ENCODE data around the gene STX1B. TPM values are rescaled to one million over a fixed set of nuclear protein-coding genes. Genes with fewer than 3 reads are reported as not detected.
A peak's percentile ranks its signal among the peaks of the same experiment; 100 is the strongest.

STX1B gene
- total RNA-seq (1 to 10 TPM; 1.7 to 5.2 (median 4.2) TPM), polyA plus RNA-seq (under 1 TPM; 0.37 to 0.51 TPM), total RNA-seq (3.0 reads per million, percentile 16 among the genes with 10 or more reads in this experiment)

DNA sequence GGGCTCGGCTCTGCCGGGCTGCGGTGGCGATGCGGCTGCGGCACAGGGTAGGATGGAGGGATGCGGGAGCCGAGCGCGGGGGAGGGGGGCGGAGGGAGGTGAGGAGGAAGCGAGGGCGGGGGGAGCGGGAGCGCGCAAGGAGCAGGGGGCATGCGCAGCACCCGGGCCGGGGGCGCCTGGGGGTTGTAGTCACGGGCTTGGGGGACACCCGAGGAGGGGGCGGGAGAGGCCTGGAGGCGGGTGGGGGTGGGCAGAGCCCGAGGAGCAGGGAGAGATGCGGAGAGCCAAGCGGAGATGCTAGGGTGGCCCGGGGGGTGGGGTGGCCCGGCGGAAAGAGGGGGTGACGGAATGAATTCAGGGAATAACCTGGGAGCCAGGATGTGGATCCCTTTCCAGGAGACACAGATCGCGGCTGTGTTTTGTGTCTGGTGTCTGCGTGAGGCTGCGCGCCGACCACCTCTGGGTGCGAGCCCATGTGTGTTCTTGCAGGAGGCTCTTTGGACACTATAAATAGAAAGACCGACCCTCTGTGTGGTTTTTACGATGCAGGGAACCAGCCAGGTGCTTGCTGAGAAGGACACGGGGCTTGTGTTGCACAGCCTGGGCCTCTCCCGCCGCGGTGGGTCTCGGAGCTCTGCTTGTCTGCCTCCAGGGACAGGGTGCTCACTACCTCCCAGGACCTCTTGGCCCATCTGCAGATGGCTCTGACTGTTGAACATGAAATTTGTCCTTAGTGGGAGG is at the start of gene STX1B:
Gene STX1B, minus strand, starts transcription at position 54 of the 741 bp plus-strand sequence. CDS start 242 bp downstream, outside the sequence.
- intact Hi-C loops (cut with micrococcal nuclease), result loop anchor here (1.0 to 2.0 kb wide), 3 partner anchors 13 to 23 kb away; partner anchors contain the start of gene STX4 (in 2 of the 2)
- Mint-ChIP-seq H3K27ac (peak within 1 kb of the TSS in 8 of 9 donors; percentile 29 to 83 (median 58)), H3K4me3 (peak within 1 kb of the TSS; percentile 67 to 91 (median 81))

DNA sequence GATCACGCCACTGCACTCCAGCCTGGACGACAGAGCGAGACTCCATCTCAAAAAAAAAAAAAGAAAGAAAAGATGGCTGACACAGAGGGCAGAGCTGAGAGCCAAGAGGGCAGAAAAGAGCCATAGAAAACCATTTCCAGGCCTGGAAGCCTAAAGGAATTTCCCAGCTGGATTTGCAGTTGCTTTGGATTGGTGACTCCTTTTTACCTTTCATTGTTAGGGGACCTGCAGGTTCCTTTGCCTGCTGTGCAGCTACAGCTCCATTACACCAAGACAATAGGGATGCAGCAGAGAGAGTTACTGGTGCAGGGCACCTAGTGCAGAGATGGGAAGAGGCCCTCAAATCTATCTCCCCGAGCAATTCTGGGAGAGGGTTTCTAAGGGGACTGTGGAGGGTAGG is 45.2 kb upstream of the STX1B start:
- Histone ChIP-seq H3K9me3 (ENCODE audit: control insufficient read depth in 2 of 3, low read length in 3 of 3) (no peaks in the 10 kb centered on the region), H3K4me1 (ENCODE audit: control insufficient read depth in 2 of 2, insufficient read depth in 2 of 2, low read length in 2 of 2) (peaks cover 0 to under 1% of the 10 kb centered on the region in 2 donors), H3K4me3 (ENCODE audit: low read length) (no peak overlapping the region), H3K27me3 (ENCODE audit: control insufficient read depth in 2 of 2, insufficient read depth in 2 of 2, low read length in 2 of 2) (no peaks in the 10 kb centered on the region), H3K27ac (ENCODE audit: low read depth, low read length) (no peak overlapping the region), H3K36me3 (ENCODE audit: control insufficient read depth in 2 of 3, insufficient read depth in 3 of 3, low read length in 3 of 3) (peaks cover 0 to 5% (median 0%) of the 10 kb centered on the region in 3 experiments)
- H3K4me1 Mint-ChIP-seq, result peaks cover 0 to 10% (median 2%) of the 10 kb centered on the region in 7 donors
- ATAC-seq, result no peak
- intact Hi-C loops (cut with micrococcal nuclease), result no loop called here
- no peak overlapping the region for H3K4me3 Mint-ChIP-seq
- H3K27me3 Mint-ChIP-seq, result no peaks in the 10 kb centered on the region
- ChIA-PET CTCF (interaction anchor here (0.7 kb wide), 1 partner anchor 16 kb away, joined by 3 read pairs; no protein-coding TSS in a partner anchor), POLR2A (no interaction called here)
- H3K9me3 Mint-ChIP-seq, result no peaks in the 10 kb centered on the region
- H3K27ac Mint-ChIP-seq, result no peak overlapping the region
- peaks cover 0 to 14% (median 4%) of the 10 kb centered on the region in 5 donors for H3K36me3 Mint-ChIP-seq
- no peak for DNase-seq

More for the DNA sequence above, at the start of gene STX1B:
- no peaks in the 10 kb centered on the region for H3K36me3 Mint-ChIP-seq
- H3K9me3 Mint-ChIP-seq, result no peaks in the 10 kb centered on the region
- no peaks in the 10 kb centered on the region for H3K36me3 ChIP-seq (ENCODE audit: control insufficient read depth in 2 of 3, insufficient read depth in 3 of 3, low read length in 3 of 3)
- peaks cover 3 to 6% of the 10 kb centered on the region in 2 donors for H3K4me1 ChIP-seq (ENCODE audit: control insufficient read depth in 2 of 2, insufficient read depth in 2 of 2, low read length in 2 of 2)
- peaks cover 0 to 64% (median 22%) of the 10 kb centered on the region in 5 donors for H3K27me3 Mint-ChIP-seq
- H3K9me3 ChIP-seq (ENCODE audit: control insufficient read depth in 2 of 3, low read length in 3 of 3), result no peaks in the 10 kb centered on the region
- CTCF ChIA-PET, result no interaction called here
- POLR2A ChIA-PET, result no interaction called here
- H3K4me3 ChIP-seq (ENCODE audit: low read length), result peak within 1 kb of the TSS; percentile 55
- H3K27ac ChIP-seq (ENCODE audit: low read depth, low read length), result peak within 1 kb of the TSS; percentile 39
- H3K27me3 ChIP-seq (ENCODE audit: control insufficient read depth in 2 of 2, insufficient read depth in 2 of 2, low read length in 2 of 2), result no peaks in the 10 kb centered on the region
- H3K4me1 Mint-ChIP-seq, result peaks cover 13 to 29% (median 20%) of the 10 kb centered on the region in 7 donors
- peak; percentile 35 to 72 (median 53) for DNase-seq
- peak; percentile 84 for ATAC-seq

DNA sequence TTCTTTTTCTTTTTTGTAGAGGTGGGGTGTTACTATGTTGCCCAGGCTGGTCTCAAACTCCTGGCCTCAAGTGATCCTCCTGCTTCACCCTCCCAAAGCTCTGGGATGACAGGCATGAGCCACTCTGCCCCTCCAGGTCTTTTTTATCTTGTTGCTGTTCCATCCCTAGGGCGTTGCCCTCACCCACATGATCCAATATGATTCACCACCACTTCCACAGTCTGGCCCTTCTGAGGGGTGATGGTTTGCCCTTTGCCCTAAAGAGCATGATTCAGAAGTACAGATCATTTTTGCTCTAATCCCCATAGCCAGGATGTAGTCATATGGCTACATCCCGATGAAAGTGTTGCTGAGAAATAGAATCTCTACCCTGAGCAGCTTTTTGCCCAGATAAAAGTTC is 41.7 kb upstream of the STX1B start:
- Histone ChIP-seq H3K4me3 (ENCODE audit: low read length) (no peak overlapping the region), H3K36me3 (ENCODE audit: control insufficient read depth in 2 of 3, insufficient read depth in 3 of 3, low read length in 3 of 3) (no peaks in the 10 kb centered on the region), H3K27me3 (ENCODE audit: control insufficient read depth in 2 of 2, insufficient read depth in 2 of 2, low read length in 2 of 2) (no peaks in the 10 kb centered on the region), H3K9me3 (ENCODE audit: control insufficient read depth in 2 of 3, low read length in 3 of 3) (no peaks in the 10 kb centered on the region), H3K27ac (ENCODE audit: low read depth, low read length) (no peak overlapping the region), H3K4me1 (ENCODE audit: control insufficient read depth in 2 of 2, insufficient read depth in 2 of 2, low read length in 2 of 2) (no peaks in the 10 kb centered on the region)
- ATAC-seq, result peak; percentile 87
- peaks cover 0 to 9% (median 0%) of the 10 kb centered on the region in 7 donors for H3K4me1 Mint-ChIP-seq
- no peaks in the 10 kb centered on the region for H3K27me3 Mint-ChIP-seq
- CTCF ChIA-PET, result no interaction called here
- intact Hi-C loops (cut with micrococcal nuclease), result no loop called here
- H3K9me3 Mint-ChIP-seq, result no peaks in the 10 kb centered on the region
- no peak overlapping the region for H3K4me3 Mint-ChIP-seq
- H3K36me3 Mint-ChIP-seq, result peaks cover 0 to 7% (median 2%) of the 10 kb centered on the region in 5 donors
- DNase-seq, result no peak
- POLR2A ChIA-PET, result no interaction called here
- H3K27ac Mint-ChIP-seq, result no peak overlapping the region

DNA sequence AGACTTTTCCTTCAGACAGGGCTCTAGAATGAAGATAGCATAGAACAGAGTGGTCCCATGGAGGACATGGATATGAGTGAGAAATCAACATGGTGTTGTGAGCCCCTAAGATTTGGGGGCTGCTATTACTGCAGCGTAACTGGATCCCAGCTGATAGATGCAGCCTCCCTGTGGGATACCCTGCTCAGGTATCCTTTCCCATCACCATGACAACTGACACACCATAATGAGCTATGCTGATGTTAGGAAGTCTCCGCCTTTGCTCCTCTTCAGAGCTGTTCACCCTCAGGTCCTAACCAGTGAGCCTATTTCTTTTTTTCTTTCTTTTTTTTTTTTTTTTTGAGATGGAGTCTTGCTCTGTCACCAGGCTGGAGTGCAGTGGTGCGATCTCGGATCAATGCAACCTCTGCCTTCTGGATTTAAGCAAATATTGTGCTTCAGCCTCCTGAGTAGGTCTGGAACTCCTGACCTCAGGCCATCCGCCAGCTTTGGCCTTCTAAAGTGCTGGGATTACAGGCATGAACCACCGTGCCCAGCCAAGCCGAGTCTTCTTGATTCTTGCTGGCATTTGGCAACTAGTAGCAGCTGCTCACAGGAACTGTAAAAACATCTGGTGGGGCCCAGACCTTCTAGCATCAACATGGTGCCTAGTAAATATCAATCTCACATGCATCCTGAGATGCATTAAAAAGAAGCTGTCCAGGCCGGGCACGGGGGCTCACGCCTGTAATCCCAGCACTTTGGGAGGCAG is 40.0 kb upstream of the STX1B start:
- ATAC-seq, result no peak
- Histone ChIP-seq H3K4me3 (ENCODE audit: low read length) (no peak overlapping the region), H3K36me3 (ENCODE audit: control insufficient read depth in 2 of 3, insufficient read depth in 3 of 3, low read length in 3 of 3) (no peaks in the 10 kb centered on the region), H3K27ac (ENCODE audit: low read depth, low read length) (no peak overlapping the region), H3K9me3 (ENCODE audit: control insufficient read depth in 2 of 3, low read length in 3 of 3) (no peaks in the 10 kb centered on the region), H3K27me3 (ENCODE audit: control insufficient read depth in 2 of 2, insufficient read depth in 2 of 2, low read length in 2 of 2) (no peaks in the 10 kb centered on the region), H3K4me1 (ENCODE audit: control insufficient read depth in 2 of 2, insufficient read depth in 2 of 2, low read length in 2 of 2) (no peaks in the 10 kb centered on the region)
- no peaks in the 10 kb centered on the region for H3K9me3 Mint-ChIP-seq
- H3K4me3 Mint-ChIP-seq, result no peak overlapping the region
- ChIA-PET POLR2A (no interaction called here), CTCF (interaction anchor here (1.5 kb wide), 1 partner anchor 92 kb away, joined by 4 read pairs; no protein-coding TSS in a partner anchor)
- DNase-seq, result no peak
- intact Hi-C loops (cut with micrococcal nuclease), result loop anchor here in 1 of 2 donors (2.0 kb wide), 1 partner anchor 16 kb away; no protein-coding TSS in a partner anchor
- no peaks in the 10 kb centered on the region for H3K27me3 Mint-ChIP-seq
- H3K4me1 Mint-ChIP-seq, result peaks cover 0 to 9% (median 0%) of the 10 kb centered on the region in 7 donors
- H3K36me3 Mint-ChIP-seq, result peaks cover 0 to 4% (median 2%) of the 10 kb centered on the region in 5 donors
- peak overlapping the region in 1 of 9 donors; percentile 20 for H3K27ac Mint-ChIP-seq

DNA sequence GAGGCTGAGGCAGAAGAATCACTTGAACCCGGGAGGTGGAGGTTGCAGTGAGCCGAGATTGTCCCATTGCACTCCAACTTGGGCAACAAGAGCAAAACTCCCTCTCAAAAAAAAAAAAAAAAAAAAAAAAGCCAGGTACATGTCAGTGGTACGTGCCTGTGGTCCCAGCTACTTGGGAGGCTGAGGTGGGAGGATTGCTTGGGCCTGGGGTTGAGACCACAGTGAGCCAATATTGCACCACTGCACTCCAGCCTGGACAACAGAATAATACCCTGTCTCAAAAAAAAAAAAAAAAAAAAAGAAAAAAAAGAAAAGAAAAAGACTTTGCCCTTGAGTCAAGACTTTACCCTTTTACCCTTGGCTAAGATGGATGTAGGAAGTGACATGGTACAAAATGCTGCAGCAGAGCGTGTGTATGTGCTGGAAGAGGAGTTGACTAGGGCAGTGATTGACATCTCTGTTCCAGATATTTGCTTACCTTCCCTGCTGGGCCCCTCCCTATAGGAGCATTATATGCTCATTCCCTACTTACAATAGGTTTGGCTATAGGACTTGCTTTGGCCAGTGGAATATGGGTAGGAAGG is 33.6 kb upstream of the STX1B start:
- ATAC-seq (no peak), DNase-seq (no peak)
- no peak overlapping the region for H3K4me3 ChIP-seq (ENCODE audit: low read length)
- no peaks in the 10 kb centered on the region for H3K9me3 Mint-ChIP-seq
- no peaks in the 10 kb centered on the region for H3K9me3 ChIP-seq (ENCODE audit: control insufficient read depth in 2 of 3, low read length in 3 of 3)
- ChIA-PET CTCF (interaction anchor here (0.6 kb wide), 1 partner anchor 293 kb away, joined by 4 read pairs; no protein-coding TSS in a partner anchor), POLR2A (interaction anchor here (0.7 kb wide), 1 partner anchor 825 kb away, joined by 5 read pairs; no protein-coding TSS in a partner anchor)
- peaks cover 0 to 9% (median 4%) of the 10 kb centered on the region in 5 donors for H3K36me3 Mint-ChIP-seq
- no peaks in the 10 kb centered on the region for H3K4me1 ChIP-seq (ENCODE audit: control insufficient read depth in 2 of 2, insufficient read depth in 2 of 2, low read length in 2 of 2)
- no peak overlapping the region for H3K27ac ChIP-seq (ENCODE audit: low read depth, low read length)
- no peaks in the 10 kb centered on the region for H3K27me3 ChIP-seq (ENCODE audit: control insufficient read depth in 2 of 2, insufficient read depth in 2 of 2, low read length in 2 of 2)
- no peaks in the 10 kb centered on the region for H3K27me3 Mint-ChIP-seq
- intact Hi-C loops (cut with micrococcal nuclease), result no loop called here
- H3K4me1 Mint-ChIP-seq, result peaks cover 0 to 3% (median 0%) of the 10 kb centered on the region in 7 donors
- no peak overlapping the region for H3K4me3 Mint-ChIP-seq
- H3K36me3 ChIP-seq (ENCODE audit: control insufficient read depth in 2 of 3, insufficient read depth in 3 of 3, low read length in 3 of 3), result peaks cover 3 to 40% (median 3%) of the 10 kb centered on the region in 3 experiments
- H3K27ac Mint-ChIP-seq, result no peak overlapping the region

DNA sequence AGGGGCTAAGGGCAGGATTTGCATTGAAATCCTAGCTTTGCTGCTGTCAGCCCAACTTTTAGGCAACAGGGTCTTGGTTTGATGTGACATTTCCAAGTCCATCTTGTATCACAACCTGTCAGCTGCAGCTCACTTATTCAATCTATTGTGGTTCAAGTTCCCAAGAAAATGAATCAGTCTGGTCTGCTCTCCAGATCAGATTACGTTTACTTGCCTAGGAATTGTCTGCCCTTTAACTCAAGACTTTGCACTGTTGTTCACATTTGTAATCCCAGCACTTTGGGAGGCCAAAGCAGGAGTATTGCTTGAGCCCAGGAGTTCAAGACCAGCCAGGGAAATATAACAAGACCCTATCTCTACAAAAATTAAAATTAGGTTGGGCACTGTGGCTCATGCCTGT is 32.9 kb upstream of the STX1B start:
- DNase-seq (no peak), ATAC-seq (no peak)
- ChIA-PET CTCF (no interaction called here), POLR2A (no interaction called here)
- no peaks in the 10 kb centered on the region for H3K4me1 ChIP-seq (ENCODE audit: control insufficient read depth in 2 of 2, insufficient read depth in 2 of 2, low read length in 2 of 2)
- no peak overlapping the region for H3K27ac ChIP-seq (ENCODE audit: low read depth, low read length)
- intact Hi-C loops (cut with micrococcal nuclease), result no loop called here
- peaks cover 3 to 46% (median 6%) of the 10 kb centered on the region in 3 experiments for H3K36me3 ChIP-seq (ENCODE audit: control insufficient read depth in 2 of 3, insufficient read depth in 3 of 3, low read length in 3 of 3)
- H3K27me3 ChIP-seq (ENCODE audit: control insufficient read depth in 2 of 2, insufficient read depth in 2 of 2, low read length in 2 of 2), result no peaks in the 10 kb centered on the region
- no peaks in the 10 kb centered on the region for H3K9me3 ChIP-seq (ENCODE audit: control insufficient read depth in 2 of 3, low read length in 3 of 3)
- Mint-ChIP-seq H3K4me1 (peaks cover 0 to 3% (median 0%) of the 10 kb centered on the region in 7 donors), H3K36me3 (peaks cover 0 to 16% (median 5%) of the 10 kb centered on the region in 5 donors), H3K4me3 (no peak overlapping the region), H3K27me3 (no peaks in the 10 kb centered on the region), H3K27ac (no peak overlapping the region), H3K9me3 (no peaks in the 10 kb centered on the region)
- no peak overlapping the region for H3K4me3 ChIP-seq (ENCODE audit: low read length)

All from naive thymus-derived CD4-positive, alpha-beta T cell (primary cell).